DOHH2 (cell line): Measurements from ENCODE around the gene NUMB.

Experiments used
- H3F3A ChIP-seq: fragments of 200-600 bp; sonication (generic), shearing (Covaris generic); 2 replicates; pipeline ENCODE4 v1.6.0; 2016; ENCODE audit warnings: antibody characterized with exemption, mild to moderate bottlenecking; ENCODE audit not compliant: control insufficient read depth, insufficient read depth
- H3K27ac ChIP-seq: fragments of 200-600 bp; sonication (generic); 2 replicates; pipeline ENCODE4 v1.5.1; 2014; ENCODE audit warnings: low read depth, mild to moderate bottlenecking, low read length, moderate library complexity
- H3K27me3 ChIP-seq: fragments of 200-600 bp; sonication (generic); 2 replicates; pipeline ENCODE4 v1.6.1; 2014; ENCODE audit warnings: mild to moderate bottlenecking, low read length, mixed read lengths; ENCODE audit not compliant: control insufficient read depth
- H3K36me3 ChIP-seq: fragments of 200-600 bp; sonication (generic); 2 replicates; pipeline ENCODE4 v1.6.1; 2014; ENCODE audit warnings: mild to moderate bottlenecking, low read length, moderate library complexity, mixed read lengths; ENCODE audit not compliant: control insufficient read depth
- H3K4me1 ChIP-seq: fragments of 200-600 bp; sonication (generic); 2 replicates; pipeline ENCODE4 v1.6.1; 2014; ENCODE audit warnings: mild to moderate bottlenecking, low read length, mixed read lengths; ENCODE audit not compliant: control insufficient read depth
- H3K4me2 ChIP-seq: fragments of 200-600 bp; sonication (generic); 2 replicates; pipeline ENCODE4 v1.6.0; 2014; ENCODE audit warnings: mild to moderate bottlenecking, low read length, moderate library complexity
- H3K4me3 ChIP-seq: fragments of 200-600 bp; sonication (generic); 2 replicates; pipeline ENCODE4 v1.5.1; 2014; ENCODE audit warnings: mild to moderate bottlenecking, low read length, mixed read lengths
- H3K79me2 ChIP-seq: fragments of 200-600 bp; sonication (generic); 2 replicates; pipeline ENCODE4 v1.6.1; 2014; ENCODE audit warnings: mild to moderate bottlenecking, low read length, mixed read lengths; ENCODE audit not compliant: control insufficient read depth
- H3K9me2 ChIP-seq: fragments of 200-600 bp; sonication (generic); replicated peaks from 2 replicates; pipeline ENCODE4 v1.6.1; 2014; ENCODE audit warnings: mild to moderate bottlenecking, low read length, mixed read lengths; ENCODE audit not compliant: control insufficient read depth
- H3K9me3 ChIP-seq: fragments of 200-600 bp; sonication (generic); 2 replicates; pipeline ENCODE4 v1.6.1; 2014; ENCODE audit warnings: antibody characterized with exemption, low read length, mixed read lengths; ENCODE audit not compliant: control insufficient read depth, insufficient read depth
- H4K20me1 ChIP-seq: fragments of 200-600 bp; sonication (generic); 2 replicates; pipeline ENCODE4 v1.6.0; 2014; ENCODE audit warnings: low read depth, mild to moderate bottlenecking, antibody characterized with exemption, low read length, moderate library complexity; ENCODE audit not compliant: control insufficient read depth, insufficient read depth
- EZH2phosphoT487 ChIP-seq: fragments of 200-600 bp; sonication (generic); IDR thresholded peaks from 2 replicates; pipeline ENCODE4 v1.6.1; 2017; ENCODE audit warnings: borderline replicate concordance, mild to moderate bottlenecking, antibody characterized with exemption, low read length, moderate library complexity, mixed read lengths
- TF ChIP-seq, protein P1 (sequence below): fragments of 200-600 bp; sonication (generic); IDR thresholded peaks from one replicate; pipeline ENCODE4 v1.5.1; 2014; ENCODE audit warnings: antibody characterized with exemption, mild to moderate bottlenecking, low read depth, low read length; ENCODE audit not compliant: poor library complexity, severe bottlenecking

The NUMB gene

DNA sequence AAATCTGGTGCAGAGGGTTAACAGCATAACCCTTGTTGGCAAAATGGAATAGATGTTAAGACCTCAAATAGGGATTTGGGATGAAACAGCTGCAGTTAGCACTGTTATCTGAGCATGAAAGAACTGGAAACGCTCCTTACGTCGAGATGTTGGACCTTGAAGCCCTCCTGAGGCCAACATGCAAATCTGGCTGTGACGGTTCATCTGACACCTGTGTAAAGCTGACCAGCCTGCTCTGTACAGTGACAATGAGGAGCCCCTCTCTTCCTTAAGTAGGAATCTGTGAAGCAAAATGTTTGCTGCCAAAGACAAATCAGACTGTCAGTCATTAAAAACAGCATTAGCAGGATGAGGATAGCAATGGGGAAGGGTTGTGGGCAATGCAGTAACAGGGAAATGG, 184.5 kb downstream of the NUMB start:
- H4K20me1 ChIP-seq, result no peaks in the 10 kb centered on the region

DNA sequence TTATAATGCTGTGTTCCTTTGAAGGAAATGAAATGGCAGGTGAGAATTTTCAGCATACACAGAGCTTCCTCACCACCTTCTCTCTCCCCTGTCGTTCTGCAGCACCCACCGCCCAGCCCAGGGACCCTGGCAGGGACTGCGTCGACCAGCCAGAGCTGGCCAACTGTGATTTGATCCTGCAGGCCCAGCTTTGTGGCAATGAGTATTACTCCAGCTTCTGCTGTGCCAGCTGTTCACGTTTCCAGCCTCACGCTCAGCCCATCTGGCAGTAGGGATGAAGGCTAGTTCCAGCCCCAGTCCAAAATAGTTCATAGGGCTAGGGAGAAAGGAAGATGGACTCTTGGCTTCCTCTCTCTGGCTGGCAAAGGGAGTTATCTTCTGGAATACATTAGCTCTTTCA, 186.0 kb downstream of the NUMB start:
- H3K9me2 ChIP-seq, result no peaks in the 10 kb centered on the region
- peaks cover 43% of the 10 kb centered on the region for H3K4me1 ChIP-seq
- no peaks in the 10 kb centered on the region for H4K20me1 ChIP-seq
- 0 out of 2 replicates have a peak, but pooled peaks cover 11% of the 10 kb centered on the region for H3F3A ChIP-seq
- no peak overlapping the region for H3K4me3 ChIP-seq
- no peak for TF ChIP-seq EZH2phosphoT487
- TF ChIP-seq, protein P1, sequence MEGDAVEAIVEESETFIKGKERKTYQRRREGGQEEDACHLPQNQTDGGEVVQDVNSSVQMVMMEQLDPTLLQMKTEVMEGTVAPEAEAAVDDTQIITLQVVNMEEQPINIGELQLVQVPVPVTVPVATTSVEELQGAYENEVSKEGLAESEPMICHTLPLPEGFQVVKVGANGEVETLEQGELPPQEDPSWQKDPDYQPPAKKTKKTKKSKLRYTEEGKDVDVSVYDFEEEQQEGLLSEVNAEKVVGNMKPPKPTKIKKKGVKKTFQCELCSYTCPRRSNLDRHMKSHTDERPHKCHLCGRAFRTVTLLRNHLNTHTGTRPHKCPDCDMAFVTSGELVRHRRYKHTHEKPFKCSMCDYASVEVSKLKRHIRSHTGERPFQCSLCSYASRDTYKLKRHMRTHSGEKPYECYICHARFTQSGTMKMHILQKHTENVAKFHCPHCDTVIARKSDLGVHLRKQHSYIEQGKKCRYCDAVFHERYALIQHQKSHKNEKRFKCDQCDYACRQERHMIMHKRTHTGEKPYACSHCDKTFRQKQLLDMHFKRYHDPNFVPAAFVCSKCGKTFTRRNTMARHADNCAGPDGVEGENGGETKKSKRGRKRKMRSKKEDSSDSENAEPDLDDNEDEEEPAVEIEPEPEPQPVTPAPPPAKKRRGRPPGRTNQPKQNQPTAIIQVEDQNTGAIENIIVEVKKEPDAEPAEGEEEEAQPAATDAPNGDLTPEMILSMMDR, result no peak
- H3K79me2 ChIP-seq, result no peaks in the 10 kb centered on the region
- peaks cover 35% of the 10 kb centered on the region for H3K36me3 ChIP-seq
- H3K27ac ChIP-seq, result no peak overlapping the region
- H3K27me3 ChIP-seq, result no peaks in the 10 kb centered on the region
- H3K4me2 ChIP-seq, result no peak overlapping the region
- no peaks in the 10 kb centered on the region for H3K9me3 ChIP-seq

More for the DNA sequence above, 184.5 kb downstream of the NUMB start:
- peak overlapping the region; percentile 42 for H3K27ac ChIP-seq
- no peaks in the 10 kb centered on the region for H3K79me2 ChIP-seq
- no peaks in the 10 kb centered on the region for H3K27me3 ChIP-seq
- peak overlapping the region; percentile 33; the same call in 1 of the 2 replicates for H3K4me3 ChIP-seq
- no peak for TF ChIP-seq EZH2phosphoT487
- TF ChIP-seq, protein P1, result no peak
- H3F3A ChIP-seq, result 0 out of 2 replicates have a peak, but pooled peaks cover 11% of the 10 kb centered on the region
- H3K4me2 ChIP-seq, result peak overlapping the region; percentile 46
- peaks cover 43% of the 10 kb centered on the region for H3K4me1 ChIP-seq
- no peaks in the 10 kb centered on the region for H3K9me2 ChIP-seq
- peaks cover 36% of the 10 kb centered on the region for H3K36me3 ChIP-seq
- no peaks in the 10 kb centered on the region for H3K9me3 ChIP-seq

DNA sequence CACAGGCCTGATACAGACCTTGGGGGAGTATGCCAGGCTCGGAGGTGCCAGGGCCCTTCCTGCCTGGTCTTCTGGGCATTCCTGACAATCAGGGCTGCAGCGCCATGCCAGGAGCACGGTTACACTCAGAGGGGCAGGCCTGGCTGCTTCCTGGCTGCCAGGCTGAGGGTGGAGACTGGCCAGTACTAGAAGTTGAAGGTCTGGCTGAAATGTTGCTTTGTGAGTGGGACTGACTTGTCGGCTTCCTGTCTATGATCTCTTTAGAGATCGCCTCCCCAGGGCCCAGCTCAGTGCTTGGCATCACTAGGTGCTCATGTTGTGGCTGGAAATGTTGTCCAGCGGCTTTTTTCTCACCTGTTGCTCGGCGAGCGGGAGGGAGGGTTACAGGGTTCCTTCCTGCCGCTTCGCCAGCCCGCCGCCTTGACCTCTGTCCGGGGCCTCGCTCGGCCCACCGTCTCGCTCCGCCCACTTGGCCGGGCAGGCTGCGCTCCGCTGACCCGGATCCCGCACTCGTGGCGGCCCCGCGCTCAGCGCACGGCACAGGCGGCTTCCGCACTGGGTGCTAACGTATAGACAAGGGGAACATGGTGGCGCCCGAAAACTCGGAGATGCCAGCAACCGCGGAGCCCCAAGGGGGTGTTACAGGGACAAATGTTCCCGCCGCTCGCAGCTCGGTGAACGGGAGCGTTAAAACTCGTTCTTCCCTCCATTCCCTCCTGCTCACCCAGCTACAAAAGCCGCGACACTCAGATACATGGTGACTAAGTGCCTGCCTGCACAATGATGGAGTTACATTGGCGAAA, 188.4 kb downstream of the NUMB start:
- H3K4me2 ChIP-seq, result peak overlapping the region; percentile 87
- H3F3A ChIP-seq, result 0 out of 2 replicates have a peak, but pooled peaks cover 11% of the 10 kb centered on the region
- no peaks in the 10 kb centered on the region for H4K20me1 ChIP-seq
- H3K27ac ChIP-seq, result no peak overlapping the region
- peak overlapping the region; percentile 70 for H3K4me3 ChIP-seq
- peaks cover 31% of the 10 kb centered on the region for H3K4me1 ChIP-seq
- H3K27me3 ChIP-seq, result no peaks in the 10 kb centered on the region
- TF ChIP-seq, protein P1, result no peak
- TF ChIP-seq EZH2phosphoT487, result no peak
- no peaks in the 10 kb centered on the region for H3K9me3 ChIP-seq
- H3K79me2 ChIP-seq, result no peaks in the 10 kb centered on the region
- no peaks in the 10 kb centered on the region for H3K9me2 ChIP-seq
- peaks cover 14% of the 10 kb centered on the region for H3K36me3 ChIP-seq
